ENCODE results near the gene ZNF180.
"Not testable (repeated sequence)": the region's sequence is repeated elsewhere in the genome, so short reads cannot be mapped to it uniquely, and the experiment has no call there.

DNA sequence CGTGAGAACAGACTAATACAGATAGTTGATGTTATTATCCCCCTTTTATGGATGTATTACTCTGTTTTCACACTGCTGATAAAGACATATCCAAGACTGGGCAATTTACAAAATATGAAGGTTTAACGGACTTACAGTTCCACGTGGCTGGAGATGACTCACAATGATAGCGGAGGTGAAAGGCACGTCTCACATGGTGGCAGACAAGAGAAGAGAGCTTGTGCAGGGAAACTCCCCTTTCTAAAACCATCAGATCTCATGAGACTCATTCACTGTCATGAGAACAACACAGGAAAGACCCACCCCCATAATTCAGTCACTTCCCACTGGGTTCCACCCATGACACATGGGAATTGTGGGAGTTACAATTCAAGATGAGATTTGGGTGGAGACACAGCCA lies 31.6 kb downstream of the ZNF180 start:
- TF ChIP-seq EZH2 (IDR thresholded peaks at IDR 0.05; ENCODE audit: insufficient read depth, low read length), result not testable (repeated sequence)
- TF ChIP-seq, protein P1, sequence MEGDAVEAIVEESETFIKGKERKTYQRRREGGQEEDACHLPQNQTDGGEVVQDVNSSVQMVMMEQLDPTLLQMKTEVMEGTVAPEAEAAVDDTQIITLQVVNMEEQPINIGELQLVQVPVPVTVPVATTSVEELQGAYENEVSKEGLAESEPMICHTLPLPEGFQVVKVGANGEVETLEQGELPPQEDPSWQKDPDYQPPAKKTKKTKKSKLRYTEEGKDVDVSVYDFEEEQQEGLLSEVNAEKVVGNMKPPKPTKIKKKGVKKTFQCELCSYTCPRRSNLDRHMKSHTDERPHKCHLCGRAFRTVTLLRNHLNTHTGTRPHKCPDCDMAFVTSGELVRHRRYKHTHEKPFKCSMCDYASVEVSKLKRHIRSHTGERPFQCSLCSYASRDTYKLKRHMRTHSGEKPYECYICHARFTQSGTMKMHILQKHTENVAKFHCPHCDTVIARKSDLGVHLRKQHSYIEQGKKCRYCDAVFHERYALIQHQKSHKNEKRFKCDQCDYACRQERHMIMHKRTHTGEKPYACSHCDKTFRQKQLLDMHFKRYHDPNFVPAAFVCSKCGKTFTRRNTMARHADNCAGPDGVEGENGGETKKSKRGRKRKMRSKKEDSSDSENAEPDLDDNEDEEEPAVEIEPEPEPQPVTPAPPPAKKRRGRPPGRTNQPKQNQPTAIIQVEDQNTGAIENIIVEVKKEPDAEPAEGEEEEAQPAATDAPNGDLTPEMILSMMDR (IDR thresholded peaks at IDR 0.05; ENCODE audit: insufficient read depth, low read depth, low read length), result not testable (repeated sequence)

Data from astrocyte (in vitro differentiated cells and primary cell).